HepG2 (cell line): ENCODE measurements around the gene GGNBP2. TPM values are rescaled to one million over a fixed set of nuclear protein-coding genes. Genes with fewer than 3 reads are reported as not detected.

Experiments
- BRD4 ChIP-seq: sonication (generic); formaldehyde crosslinking; IDR thresholded peaks from 2 replicates; pipeline ENCODE4 v1.4.0; 2020; ENCODE audit warnings: missing genetic modification reagents
- CTCF ChIP-seq: sonication (generic); formaldehyde crosslinking; IDR thresholded peaks from 2 replicates; pipeline ENCODE4 v1.5.0; 2020; ENCODE audit warnings: mild to moderate bottlenecking, missing genetic modification reagents, moderate library complexity
- FOXC1 ChIP-seq: sonication (generic); formaldehyde crosslinking; IDR thresholded peaks from 2 replicates; pipeline ENCODE4 v1.8.0; 2022; ENCODE audit warnings: mild to moderate bottlenecking, missing genetic modification reagents, borderline replicate concordance
- HIC2 ChIP-seq: sonication (generic); formaldehyde crosslinking; IDR thresholded peaks from 2 replicates; pipeline ENCODE4 v1.9.0; 2022; ENCODE audit warnings: low read depth, missing genetic modification reagents
- HNF4A ChIP-seq: sonication (generic); formaldehyde crosslinking; IDR thresholded peaks from 2 replicates; pipeline ENCODE4 v1.4.0; 2020; ENCODE audit warnings: missing genetic modification reagents
- ISX ChIP-seq: sonication (generic); formaldehyde crosslinking; conservative IDR thresholded peaks from 2 replicates; pipeline ENCODE4 v1.5.0; 2020; ENCODE audit warnings: missing genetic modification reagents
- KDM1A ChIP-seq: IDR thresholded peaks from 2 replicates; pipeline ENCODE4 v1.6.1; 2016; ENCODE audit warnings: missing compliant biosample characterization
- KDM3A ChIP-seq: IDR thresholded peaks from 2 replicates; pipeline ENCODE4 v1.6.1; 2018; ENCODE audit warnings: low read depth, missing compliant biosample characterization
- KLF15 ChIP-seq: sonication (generic); formaldehyde crosslinking; IDR thresholded peaks from 2 replicates; pipeline ENCODE4 v1.8.1; 2023; ENCODE audit warnings: borderline replicate concordance, mild to moderate bottlenecking, inconsistent platforms, missing genetic modification reagents, mixed read lengths
- MAF1 ChIP-seq: sonication (generic); formaldehyde crosslinking; IDR thresholded peaks from 2 replicates; pipeline ENCODE4 v1.5.0; 2020; ENCODE audit warnings: missing genetic modification reagents, borderline replicate concordance
- MXI1 ChIP-seq: IDR thresholded peaks from 3 replicates; pipeline ENCODE4 v1.6.1; 2012; ENCODE audit warnings: low read depth, low read length, inconsistent platforms, borderline replicate concordance
- POLR2A ChIP-seq, 2 experiments: IDR thresholded peaks; 2 replicates each; pipeline ENCODE4 v1.6.1; 2011; ENCODE audit warnings: low read depth in 2 of 2, low read length in 2 of 2, mild to moderate bottlenecking in 1 of 2, moderate library complexity in 1 of 2; ENCODE audit not compliant: insufficient read depth in 1 of 2
- POLR2G ChIP-seq: fragments of 200-400 bp; formaldehyde crosslinking; IDR thresholded peaks from 2 replicates; pipeline ENCODE4 v1.6.1; 2018; ENCODE audit warnings: mild to moderate bottlenecking, low read depth, low read length, moderate library complexity
- SALL2 ChIP-seq: sonication (generic); formaldehyde crosslinking; IDR thresholded peaks from 2 replicates; pipeline ENCODE4 v1.8.1; 2023; ENCODE audit warnings: mild to moderate bottlenecking, missing genetic modification reagents, inconsistent platforms
- SATB2 ChIP-seq: sonication (generic); formaldehyde crosslinking; IDR thresholded peaks from 2 replicates; pipeline ENCODE4 v1.5.0; 2020; ENCODE audit warnings: missing genetic modification reagents
- ZBTB34 ChIP-seq: sonication (generic); formaldehyde crosslinking; IDR thresholded peaks from 2 replicates; pipeline ENCODE4 v1.8.0; 2022; ENCODE audit warnings: mild to moderate bottlenecking, missing genetic modification reagents
- ZNF280D ChIP-seq: sonication (generic); formaldehyde crosslinking; IDR thresholded peaks from 2 replicates; pipeline ENCODE4 v1.5.1; 2020; ENCODE audit warnings: mild to moderate bottlenecking, missing genetic modification reagents
- ZNF350 ChIP-seq: sonication (generic); formaldehyde crosslinking; IDR thresholded peaks from 2 replicates; pipeline ENCODE4 v1.4.0; 2020; ENCODE audit warnings: mild to moderate bottlenecking, low read depth, missing genetic modification reagents, borderline replicate concordance
- ZNF552 ChIP-seq: sonication (generic); formaldehyde crosslinking; IDR thresholded peaks from 2 replicates; pipeline ENCODE4 v1.9.0; 2022; ENCODE audit warnings: missing genetic modification reagents, mild to moderate bottlenecking, borderline replicate concordance
- ZNF570 ChIP-seq: sonication (generic); formaldehyde crosslinking; IDR thresholded peaks from 2 replicates; pipeline ENCODE4 v1.4.0; 2020; ENCODE audit warnings: mild to moderate bottlenecking, missing genetic modification reagents, borderline replicate concordance
- ZNF883 ChIP-seq: sonication (generic); formaldehyde crosslinking; IDR thresholded peaks from 2 replicates; pipeline ENCODE4 v1.5.1; 2020; ENCODE audit warnings: mild to moderate bottlenecking, missing genetic modification reagents; ENCODE audit errors: not compliant biosample characterization
- ZSCAN20 ChIP-seq: sonication (generic); formaldehyde crosslinking; IDR thresholded peaks from 2 replicates; pipeline ENCODE4 v1.4.0; 2020; ENCODE audit warnings: missing genetic modification reagents, mild to moderate bottlenecking, borderline replicate concordance
- polyA plus RNA-seq, 8 experiments: library from polyadenylated mRNA; depleted of rRNA in 3 of 8; stranded (reverse) in 7 of 8; unstranded in 1 of 8; fragments of >200 nt; fragmentation: Illumina TruSeq in 4 of 8; extraction: Trizol in 4 of 8; gene quantifications; 2 replicates each; pipeline versions ENCODE4 v1.2.1 to v1.2.3, GENCODE V29; 2011 to 2016; ENCODE audit warnings: low read depth in 4 of 8, missing spikeins in 1 of 8, mixed read lengths in 1 of 8; ENCODE audit not compliant: insufficient read depth in 1 of 8
- total RNA-seq, 5 experiments: library from RNA; depleted of rRNA; stranded (reverse); fragments of >200 nt; fragmentation: Illumina TruSeq; extraction: Trizol; gene quantifications; 2 replicates each; pipeline ENCODE4 v1.2.3, GENCODE V29; 2016; ENCODE audit warnings: low read depth in 1 of 5

GGNBP2 gene
- total and polyA plus RNA-seq, 2 of the 13 experiments (the other 11 are each of a cell fraction or from before 2014, with no cell fraction given): 53.3 to 84.2 TPM

- TF ChIP-seq ZNF883 (CRISPR knock-in tag) (no peak), SALL2 (no peak; the same call in none of the 2 replicates), ZNF552 (CRISPR knock-in tag) (no peak), HIC2 (CRISPR knock-in tag) (no peak), CTCF (peak; percentile 67), ZNF280D (peak; percentile 78), MXI1 (peak; percentile 99; the same call in 2 of the 3 replicates), MAF1 (CRISPR knock-in tag) (peak; percentile 71; the same call in 1 of the 2 replicates), KDM1A (CRISPR knock-in tag) (no peak), ISX (CRISPR knock-in tag) (no peak; the same call in 1 of the 2 replicates), ZNF570 (CRISPR knock-in tag) (no peak), POLR2A (IDR thresholded peaks at IDR 0.05; ENCODE audit: insufficient read depth in 1 of 2, low read depth in 2 of 2, low read length in 2 of 2) (peak; percentile 86 to 91), KDM3A (CRISPR knock-in tag) (peak; percentile 22; the same call in 1 of the 2 replicates), ZBTB34 (CRISPR knock-in tag) (no peak), SATB2 (peak; percentile 54), POLR2G (peak; percentile 96), HNF4A (CRISPR knock-in tag) (no peak; the same call in 1 of the 2 replicates), KLF15 (CRISPR knock-in tag) (no peak; the same call in 1 of the 2 replicates), ZSCAN20 (no peak; the same call in 1 of the 2 replicates), BRD4 (CRISPR knock-in tag) (peak; percentile 68), ZNF350 (peak; percentile 44; the same call in 1 of the 2 replicates), FOXC1 (CRISPR knock-in tag) (peak; percentile 82; the same call in 1 of the 2 replicates)
Measured at GRCh38 chr17:36601303-36602029, 56.7 kb downstream of the GGNBP2 start, which contains the start of gene MRM1 (continued).
